AG08395 (cell line): ENCODE results near the gene CYP26C1.

Experiments
- DNase-seq: peaks from one replicate; pipeline ENCODE4 v3.0.0; 2012; ENCODE audit warnings: mixed read lengths, low spot score

Gene CYP26C1

DNA sequence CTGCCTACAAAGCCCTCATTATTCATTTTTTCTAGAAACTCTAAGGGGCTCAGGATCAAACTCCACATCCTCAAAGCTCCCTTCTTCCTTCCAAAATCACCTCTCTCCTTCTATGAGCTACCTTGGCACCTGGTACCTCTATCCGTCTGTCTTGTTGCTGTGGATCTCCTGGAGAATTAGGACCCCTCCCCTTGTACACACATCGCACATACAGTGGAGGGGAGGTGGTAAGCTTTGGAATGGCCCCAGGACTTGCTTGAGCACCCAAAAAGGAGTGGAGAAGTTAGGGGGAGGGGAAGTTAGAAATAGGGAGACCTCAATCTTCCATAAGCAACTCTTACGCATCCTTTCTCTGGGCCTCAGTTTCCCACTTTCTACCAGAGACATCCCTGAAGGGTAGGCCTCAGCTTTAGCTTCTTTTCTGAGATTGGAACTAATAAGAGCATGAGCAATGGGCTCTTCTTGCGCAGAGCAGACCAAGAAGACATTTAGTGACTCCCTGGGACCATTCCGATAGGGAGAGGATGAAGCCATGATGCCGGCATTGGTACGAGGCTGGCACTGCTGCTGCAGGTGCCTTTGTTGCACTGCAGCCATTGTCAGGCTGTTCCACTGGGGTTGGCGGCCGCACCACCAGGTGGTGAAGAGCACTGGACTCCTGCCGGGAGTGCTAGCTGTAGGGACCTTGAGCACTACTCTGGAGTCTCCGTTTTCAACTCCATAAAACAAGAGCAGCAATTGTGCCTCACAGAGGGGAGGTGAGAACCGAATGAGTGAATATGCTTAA lies 4.5 kb downstream of the CYP26C1 start:
- DNase-seq = no peak

DNA sequence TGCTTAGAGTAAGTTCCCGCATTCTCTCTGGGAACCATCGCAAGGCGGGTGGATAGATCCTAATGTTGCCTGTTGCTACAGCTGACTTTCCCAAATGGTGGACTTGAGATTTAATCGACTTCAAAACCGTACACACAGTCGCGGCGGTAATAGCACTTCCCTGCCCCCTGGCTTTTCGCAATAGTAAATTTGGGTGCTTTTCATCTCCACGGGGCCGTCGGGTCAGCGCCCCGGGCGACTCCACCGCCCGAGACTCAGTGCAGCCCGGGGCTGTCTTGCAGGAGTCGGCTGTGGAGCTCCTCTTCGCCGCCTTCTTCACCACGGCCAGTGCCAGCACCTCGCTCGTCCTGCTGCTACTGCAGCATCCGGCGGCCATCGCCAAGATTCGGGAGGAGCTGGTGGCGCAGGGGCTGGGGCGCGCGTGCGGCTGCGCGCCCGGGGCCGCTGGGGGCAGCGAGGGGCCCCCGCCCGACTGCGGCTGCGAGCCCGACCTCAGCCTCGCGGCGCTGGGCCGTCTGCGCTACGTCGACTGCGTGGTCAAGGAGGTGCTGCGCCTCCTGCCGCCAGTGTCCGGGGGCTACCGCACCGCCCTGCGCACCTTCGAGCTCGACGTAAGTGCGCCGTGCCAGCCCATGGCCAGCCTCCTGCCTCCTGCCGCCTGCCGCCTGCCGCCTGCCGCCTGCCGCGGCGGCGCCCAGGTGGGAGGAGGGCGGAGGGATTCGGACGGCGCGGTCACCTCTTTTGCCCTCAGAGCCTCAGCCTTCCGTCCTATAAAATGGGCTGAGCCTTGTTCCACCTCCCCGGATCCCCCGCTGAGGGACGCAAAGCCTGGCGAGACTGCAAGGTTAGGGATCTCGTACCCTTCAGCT lies 5.3 kb downstream of the CYP26C1 start:
- DNase-seq = no peak

- no peak for DNase-seq
These were observed 5.9 kb downstream of the CYP26C1 start for GRCh38 chr10:93066544-93066913.

DNA sequence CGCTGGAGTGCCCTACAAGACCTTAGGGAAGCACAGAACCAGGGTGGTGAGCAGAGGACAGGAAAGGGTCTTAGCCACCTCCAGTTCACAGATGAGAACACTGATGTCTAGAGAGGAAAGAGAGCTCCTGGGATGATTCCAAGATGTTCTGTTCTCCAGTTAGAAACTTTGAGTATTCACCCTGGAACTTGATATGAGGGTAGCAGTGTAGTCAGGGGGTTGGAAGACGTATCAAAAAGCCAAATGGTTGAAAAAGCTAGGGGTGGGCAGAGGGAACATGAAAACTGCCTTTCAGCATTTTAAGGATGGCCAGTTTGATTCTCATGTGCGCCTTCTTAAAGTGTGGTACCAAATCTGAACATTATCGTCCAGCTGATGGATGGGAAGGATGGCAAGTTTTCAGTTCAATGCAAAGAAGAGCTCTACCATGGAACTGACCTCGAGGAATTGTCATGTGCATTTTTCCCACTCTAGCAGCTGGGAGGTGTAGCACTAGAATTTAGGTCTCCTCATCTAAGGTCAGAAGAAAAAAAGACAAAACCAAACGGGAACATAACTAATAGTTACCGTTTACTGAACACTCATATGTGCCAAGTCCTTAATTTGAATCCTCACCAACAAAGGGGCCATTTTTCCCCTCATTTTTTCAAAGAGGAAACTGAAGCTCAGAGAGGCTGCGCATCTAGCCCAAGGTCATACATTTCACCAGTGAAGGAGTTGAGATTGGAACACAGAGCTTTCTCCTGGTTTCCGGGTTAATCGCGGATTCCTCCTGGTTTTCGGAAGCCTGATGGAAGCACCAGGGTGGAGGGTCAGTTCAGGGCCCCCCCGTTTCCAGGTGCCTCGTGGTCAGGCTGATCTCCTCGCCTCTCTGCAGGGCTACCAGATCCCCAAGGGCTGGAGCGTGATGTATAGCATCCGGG lies 7.1 kb downstream of the CYP26C1 start:
- DNase-seq = no peak

DNA sequence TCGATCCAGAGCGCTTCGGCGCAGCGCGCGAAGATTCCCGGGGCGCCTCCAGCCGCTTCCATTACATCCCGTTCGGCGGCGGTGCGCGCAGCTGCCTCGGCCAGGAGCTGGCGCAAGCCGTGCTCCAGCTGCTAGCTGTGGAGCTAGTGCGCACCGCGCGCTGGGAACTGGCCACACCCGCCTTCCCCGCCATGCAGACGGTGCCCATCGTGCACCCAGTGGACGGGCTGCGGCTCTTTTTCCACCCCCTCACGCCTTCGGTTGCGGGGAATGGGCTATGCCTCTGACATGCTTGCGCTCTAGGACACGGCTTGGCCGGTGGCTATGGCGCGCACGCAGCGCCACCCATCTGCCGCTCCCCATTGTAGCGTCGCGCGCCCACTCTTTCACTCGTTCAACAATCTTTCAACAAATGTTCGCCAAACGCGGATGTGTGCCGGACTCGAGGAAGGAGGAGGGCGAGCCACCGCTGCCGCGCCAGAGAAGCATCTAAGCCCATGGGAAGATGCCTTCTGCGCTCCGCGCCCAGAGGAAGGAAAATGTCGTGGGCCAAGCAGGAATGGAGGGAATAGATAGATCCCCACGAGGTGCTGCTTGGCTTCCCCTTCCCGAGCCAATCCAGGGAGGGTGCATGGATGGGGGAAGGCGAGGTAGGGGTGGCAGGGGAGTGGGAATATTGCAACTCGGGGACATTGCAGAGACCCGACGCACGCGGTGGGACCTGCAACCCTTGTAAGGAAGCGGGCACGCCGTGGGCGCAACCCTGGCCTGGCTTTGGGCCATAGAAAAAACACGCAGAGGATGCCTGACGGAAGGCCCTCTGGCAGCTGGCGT lies 8.0 kb downstream of the CYP26C1 start:
- DNase-seq = no peak

GRCh38 chr10:93069245-93069561 lies 8.6 kb downstream of the CYP26C1 start:
- DNase-seq = no peak

GRCh38 chr10:93070378-93071176 lies 10.0 kb downstream of the CYP26C1 start:
- no peak for DNase-seq

DNA sequence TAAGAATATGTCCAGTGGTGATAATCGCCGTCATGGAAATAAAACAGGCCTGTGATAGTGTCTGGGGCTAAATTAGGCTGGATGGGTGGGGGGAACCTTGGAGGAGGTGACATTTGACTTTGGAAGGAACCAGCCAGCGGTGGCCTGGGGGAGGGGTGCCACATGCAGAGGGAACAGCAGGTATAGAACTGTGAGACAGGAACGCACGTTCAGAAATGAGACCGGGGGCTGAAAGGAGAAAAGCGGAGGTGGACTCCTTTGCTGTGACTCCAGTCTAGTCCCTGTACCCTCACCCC lies 10.5 kb downstream of the CYP26C1 start:
- DNase-seq = no peak

- DNase-seq = no peak
These were observed 11.2 kb downstream of the CYP26C1 start for GRCh38 chr10:93071674-93072224.

GRCh38 chr10:93072225-93072712 lies 11.7 kb downstream of the CYP26C1 start:
- DNase-seq = no peak

GRCh38 chr10:93072713-93073538 lies 12.3 kb downstream of the CYP26C1 start:
- DNase-seq = no peak

DNA sequence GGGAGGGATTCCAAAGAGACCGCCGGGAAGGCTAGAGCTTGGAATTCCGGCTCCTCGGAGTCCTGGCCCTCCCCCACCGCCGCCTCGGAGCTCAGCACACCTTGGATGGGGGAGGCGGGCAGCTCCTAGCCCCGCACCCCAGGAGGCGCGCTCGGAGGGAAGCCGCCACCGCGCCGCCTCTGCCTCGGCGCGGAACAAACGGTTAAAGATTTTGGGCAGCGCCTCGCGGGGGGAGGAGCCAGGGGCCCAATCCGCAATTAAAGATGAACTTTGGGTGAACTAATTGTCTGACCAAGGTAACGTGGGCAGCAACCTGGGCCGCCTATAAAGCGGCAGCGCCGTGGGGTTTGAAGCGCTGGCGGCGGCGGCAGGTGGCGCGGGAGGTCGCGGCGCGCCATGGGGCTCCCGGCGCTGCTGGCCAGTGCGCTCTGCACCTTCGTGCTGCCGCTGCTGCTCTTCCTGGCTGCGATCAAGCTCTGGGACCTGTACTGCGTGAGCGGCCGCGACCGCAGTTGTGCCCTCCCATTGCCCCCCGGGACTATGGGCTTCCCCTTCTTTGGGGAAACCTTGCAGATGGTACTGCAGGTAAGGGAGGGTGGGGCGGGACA lies 13.0 kb downstream of the CYP26C1 start, which contains the start of gene CYP26A1:
Gene CYP26A1, plus strand, starts transcription at position 355 of the 608 bp plus-strand sequence. Its CDS starts 42 bp downstream, at position 397.
- DNase-seq = no peak

DNA sequence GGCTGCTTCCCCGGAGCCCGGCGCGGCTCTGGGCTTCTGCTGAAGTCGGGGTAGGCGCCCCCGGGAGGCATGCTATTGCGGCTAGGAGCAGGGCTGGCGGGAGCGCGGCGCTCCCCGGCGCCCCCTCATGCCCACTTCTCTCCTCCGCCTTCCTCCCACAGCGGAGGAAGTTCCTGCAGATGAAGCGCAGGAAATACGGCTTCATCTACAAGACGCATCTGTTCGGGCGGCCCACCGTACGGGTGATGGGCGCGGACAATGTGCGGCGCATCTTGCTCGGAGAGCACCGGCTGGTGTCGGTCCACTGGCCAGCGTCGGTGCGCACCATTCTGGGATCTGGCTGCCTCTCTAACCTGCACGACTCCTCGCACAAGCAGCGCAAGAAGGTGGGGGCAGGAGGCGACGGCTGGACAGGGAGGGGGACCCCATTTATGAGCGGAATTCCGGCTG lies 13.6 kb downstream of the CYP26C1 start:
- DNase-seq = no peak

DNA sequence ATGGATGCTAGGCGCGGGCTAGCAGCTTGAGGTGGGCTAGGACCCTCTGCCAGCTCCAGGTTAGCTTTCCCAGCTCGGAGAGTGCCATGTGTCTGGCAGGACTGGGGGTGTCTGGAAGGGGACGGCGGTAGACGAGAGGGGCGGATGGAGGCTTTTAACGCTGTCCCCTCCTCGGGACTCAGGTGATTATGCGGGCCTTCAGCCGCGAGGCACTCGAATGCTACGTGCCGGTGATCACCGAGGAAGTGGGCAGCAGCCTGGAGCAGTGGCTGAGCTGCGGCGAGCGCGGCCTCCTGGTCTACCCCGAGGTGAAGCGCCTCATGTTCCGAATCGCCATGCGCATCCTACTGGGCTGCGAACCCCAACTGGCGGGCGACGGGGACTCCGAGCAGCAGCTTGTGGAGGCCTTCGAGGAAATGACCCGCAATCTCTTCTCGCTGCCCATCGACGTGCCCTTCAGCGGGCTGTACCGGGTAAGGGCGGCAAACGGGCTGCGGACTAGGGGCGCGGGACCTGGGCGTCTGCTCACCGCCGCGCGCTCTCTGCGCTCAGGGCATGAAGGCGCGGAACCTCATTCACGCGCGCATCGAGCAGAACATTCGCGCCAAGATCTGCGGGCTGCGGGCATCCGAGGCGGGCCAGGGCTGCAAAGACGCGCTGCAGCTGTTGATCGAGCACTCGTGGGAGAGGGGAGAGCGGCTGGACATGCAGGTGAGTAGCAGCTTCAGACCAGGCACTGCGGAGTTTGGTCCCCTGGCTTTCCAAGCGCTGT lies 14.2 kb downstream of the CYP26C1 start:
- DNase-seq = no peak

GRCh38 chr10:93075369-93076221 lies 15.0 kb downstream of the CYP26C1 start:
- no peak for DNase-seq

GRCh38 chr10:93076871-93077270 lies 16.3 kb downstream of the CYP26C1 start:
- DNase-seq = no peak

DNA sequence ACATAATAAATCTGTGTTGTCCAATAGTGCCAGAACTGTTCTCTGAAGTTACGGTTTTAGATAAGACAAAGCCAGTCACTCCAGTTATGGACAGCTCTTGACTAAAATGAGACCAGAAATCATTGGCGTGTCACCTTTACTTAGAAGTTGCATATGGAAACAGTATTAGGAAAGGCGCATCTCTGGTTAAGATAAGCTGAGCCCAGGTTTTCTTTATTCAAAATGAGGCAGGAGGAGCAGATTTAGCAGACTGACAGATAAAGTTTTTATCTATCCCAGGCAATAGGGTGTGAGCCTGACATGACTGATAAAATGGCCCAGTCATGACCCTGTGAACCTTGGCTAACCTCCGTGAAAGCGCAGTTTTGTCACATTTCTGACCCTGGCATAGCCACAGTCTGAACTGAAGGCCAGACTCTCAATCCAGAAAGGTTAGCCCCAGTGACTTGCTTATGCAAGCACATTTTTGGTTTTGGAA lies 17.3 kb downstream of the CYP26C1 start:
- DNase-seq = no peak
